ENCODE results near the gene SPOUT1. TPM values are rescaled to one million over a fixed set of nuclear protein-coding genes. Genes with fewer than 3 reads are reported as not detected.
"Not testable (repeated sequence)": the region's sequence is repeated elsewhere in the genome, so short reads cannot be mapped to it uniquely, and the experiment has no call there.

The SPOUT1 gene
- polyA plus RNA-seq, 1 donor (not counting 4 experiments of a cell fraction or from before 2014, with no cell fraction given) = 22.0 TPM

DNA sequence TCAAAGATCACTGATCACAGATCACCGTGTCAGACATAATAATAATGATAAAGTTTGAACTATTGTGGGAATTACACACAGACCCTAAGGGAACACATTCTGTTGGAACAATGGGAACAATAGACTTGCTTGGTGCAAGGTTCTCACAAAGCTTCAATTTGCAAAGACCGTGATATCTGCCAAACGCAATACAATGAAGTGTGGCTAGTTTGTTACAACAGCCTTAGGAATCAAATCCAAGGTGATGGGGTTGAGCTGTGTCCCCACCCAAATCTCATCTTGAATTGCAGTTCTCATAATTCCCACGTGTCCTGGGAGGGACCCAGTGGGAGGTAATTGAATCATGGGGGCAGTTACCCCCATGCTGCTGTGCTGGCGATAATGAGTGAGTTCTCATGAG is 31.3 kb upstream of the SPOUT1 start:
- Histone ChIP-seq H3K4me1 (ENCODE audit: control insufficient read depth, extremely low read depth, insufficient read depth, low read length) (peaks cover 14% of the 10 kb centered on the region), H3K36me3 (ENCODE audit: control insufficient read depth in 2 of 2, extremely low read depth in 1 of 2, insufficient read depth in 2 of 2, low read length in 2 of 2) (no peaks in the 10 kb centered on the region), H3K27ac (ENCODE audit: control insufficient read depth, insufficient read depth, low read length) (no peak overlapping the region), H3K4me3 (ENCODE audit: control insufficient read depth in 2 of 3, extremely low read depth in 1 of 3, insufficient read depth in 2 of 3, low read depth in 1 of 3, low read length in 3 of 3) (no peak overlapping the region), H4K20me1 (ENCODE audit: control insufficient read depth, extremely low read depth, insufficient read depth, low read length) (no peaks in the 10 kb centered on the region), H3K9ac (ENCODE audit: control insufficient read depth, extremely low read depth, insufficient read depth, low read length) (no peak overlapping the region), H3K9me1 (ENCODE audit: control insufficient read depth, extremely low read depth, insufficient read depth, low read length) (no peaks in the 10 kb centered on the region), H2AFZ (ENCODE audit: control insufficient read depth, low read length) (no peak overlapping the region), H3K4me2 (ENCODE audit: control insufficient read depth, extremely low read depth, insufficient read depth, low read depth, low read length) (no peak overlapping the region), H3K9me3 (ENCODE audit: control insufficient read depth, low read depth, low read length) (no peaks in the 10 kb centered on the region), H3K79me2 (ENCODE audit: control insufficient read depth, insufficient read depth, low read length) (peaks cover 2% of the 10 kb centered on the region), H3K27me3 (ENCODE audit: control insufficient read depth, extremely low read depth, insufficient read depth, low read length) (no peaks in the 10 kb centered on the region)
- FAIRE-seq = no peak
- no peak for DNase-seq (ENCODE audit: low read depth, low spot score)
- dilution Hi-C loops (cut with MboI; ENCODE audit: extremely low pct_ligation_motif_present, low sequenced_read_pairs) = no loop called here
- no peak for TF ChIP-seq EZH2 (IDR thresholded peaks at IDR 0.05; ENCODE audit: low read length)

GRCh38 chr9:128858476-128858875 is 28.9 kb upstream of the SPOUT1 start:
- H4K20me1 ChIP-seq (ENCODE audit: control insufficient read depth, extremely low read depth, insufficient read depth, low read length); H3K4me3 ChIP-seq (ENCODE audit: control insufficient read depth in 2 of 3, extremely low read depth in 1 of 3, insufficient read depth in 2 of 3, low read depth in 1 of 3, low read length in 3 of 3); H3K27ac ChIP-seq (ENCODE audit: control insufficient read depth, insufficient read depth, low read length); dilution Hi-C loops (cut with MboI; ENCODE audit: extremely low pct_ligation_motif_present, low sequenced_read_pairs); H3K27me3 ChIP-seq (ENCODE audit: control insufficient read depth, extremely low read depth, insufficient read depth, low read length); H3K79me2 ChIP-seq (ENCODE audit: control insufficient read depth, insufficient read depth, low read length); H3K9ac ChIP-seq (ENCODE audit: control insufficient read depth, extremely low read depth, insufficient read depth, low read length); FAIRE-seq; H2AFZ ChIP-seq (ENCODE audit: control insufficient read depth, low read length); H3K4me2 ChIP-seq (ENCODE audit: control insufficient read depth, extremely low read depth, insufficient read depth, low read depth, low read length); DNase-seq (ENCODE audit: low read depth, low spot score); H3K36me3 ChIP-seq (ENCODE audit: control insufficient read depth in 2 of 2, extremely low read depth in 1 of 2, insufficient read depth in 2 of 2, low read length in 2 of 2); H3K9me1 ChIP-seq (ENCODE audit: control insufficient read depth, extremely low read depth, insufficient read depth, low read length); H3K9me3 ChIP-seq (ENCODE audit: control insufficient read depth, low read depth, low read length): not testable (repeated sequence)
- H3K4me1 ChIP-seq (ENCODE audit: control insufficient read depth, extremely low read depth, insufficient read depth, low read length) = peaks cover 14% of the 10 kb centered on the region

- H3K9ac ChIP-seq (ENCODE audit: control insufficient read depth, extremely low read depth, insufficient read depth, low read length); H4K20me1 ChIP-seq (ENCODE audit: control insufficient read depth, extremely low read depth, insufficient read depth, low read length); H3K4me1 ChIP-seq (ENCODE audit: control insufficient read depth, extremely low read depth, insufficient read depth, low read length); H3K4me2 ChIP-seq (ENCODE audit: control insufficient read depth, extremely low read depth, insufficient read depth, low read depth, low read length); H3K27ac ChIP-seq (ENCODE audit: control insufficient read depth, insufficient read depth, low read length); dilution Hi-C loops (cut with MboI; ENCODE audit: extremely low pct_ligation_motif_present, low sequenced_read_pairs); H2AFZ ChIP-seq (ENCODE audit: control insufficient read depth, low read length); H3K79me2 ChIP-seq (ENCODE audit: control insufficient read depth, insufficient read depth, low read length); DNase-seq (ENCODE audit: low read depth, low spot score); H3K4me3 ChIP-seq (ENCODE audit: control insufficient read depth in 2 of 3, extremely low read depth in 1 of 3, insufficient read depth in 2 of 3, low read depth in 1 of 3, low read length in 3 of 3); H3K9me3 ChIP-seq (ENCODE audit: control insufficient read depth, low read depth, low read length); FAIRE-seq; H3K9me1 ChIP-seq (ENCODE audit: control insufficient read depth, extremely low read depth, insufficient read depth, low read length); H3K36me3 ChIP-seq (ENCODE audit: control insufficient read depth in 2 of 2, extremely low read depth in 1 of 2, insufficient read depth in 2 of 2, low read length in 2 of 2); H3K27me3 ChIP-seq (ENCODE audit: control insufficient read depth, extremely low read depth, insufficient read depth, low read length): not testable (repeated sequence)
Observed at GRCh38 chr9:128854454-128854853, 24.9 kb upstream of the SPOUT1 start.

- DNase-seq (ENCODE audit: low read depth, low spot score); H4K20me1 ChIP-seq (ENCODE audit: control insufficient read depth, extremely low read depth, insufficient read depth, low read length); H3K9me3 ChIP-seq (ENCODE audit: control insufficient read depth, low read depth, low read length); H3K79me2 ChIP-seq (ENCODE audit: control insufficient read depth, insufficient read depth, low read length); H3K9me1 ChIP-seq (ENCODE audit: control insufficient read depth, extremely low read depth, insufficient read depth, low read length); H3K4me2 ChIP-seq (ENCODE audit: control insufficient read depth, extremely low read depth, insufficient read depth, low read depth, low read length); H3K9ac ChIP-seq (ENCODE audit: control insufficient read depth, extremely low read depth, insufficient read depth, low read length); H3K27me3 ChIP-seq (ENCODE audit: control insufficient read depth, extremely low read depth, insufficient read depth, low read length); H3K36me3 ChIP-seq (ENCODE audit: control insufficient read depth in 2 of 2, extremely low read depth in 1 of 2, insufficient read depth in 2 of 2, low read length in 2 of 2); H3K27ac ChIP-seq (ENCODE audit: control insufficient read depth, insufficient read depth, low read length); H3K4me1 ChIP-seq (ENCODE audit: control insufficient read depth, extremely low read depth, insufficient read depth, low read length); H2AFZ ChIP-seq (ENCODE audit: control insufficient read depth, low read length); FAIRE-seq; H3K4me3 ChIP-seq (ENCODE audit: control insufficient read depth in 2 of 3, extremely low read depth in 1 of 3, insufficient read depth in 2 of 3, low read depth in 1 of 3, low read length in 3 of 3); dilution Hi-C loops (cut with MboI; ENCODE audit: extremely low pct_ligation_motif_present, low sequenced_read_pairs): not testable (repeated sequence)
Observed at GRCh38 chr9:128852646-128853045, 23.1 kb upstream of the SPOUT1 start.

Measured in keratinocyte (primary cell).